Measurements from ENCODE around the gene PIK3CA.

PIK3CA gene

DNA sequence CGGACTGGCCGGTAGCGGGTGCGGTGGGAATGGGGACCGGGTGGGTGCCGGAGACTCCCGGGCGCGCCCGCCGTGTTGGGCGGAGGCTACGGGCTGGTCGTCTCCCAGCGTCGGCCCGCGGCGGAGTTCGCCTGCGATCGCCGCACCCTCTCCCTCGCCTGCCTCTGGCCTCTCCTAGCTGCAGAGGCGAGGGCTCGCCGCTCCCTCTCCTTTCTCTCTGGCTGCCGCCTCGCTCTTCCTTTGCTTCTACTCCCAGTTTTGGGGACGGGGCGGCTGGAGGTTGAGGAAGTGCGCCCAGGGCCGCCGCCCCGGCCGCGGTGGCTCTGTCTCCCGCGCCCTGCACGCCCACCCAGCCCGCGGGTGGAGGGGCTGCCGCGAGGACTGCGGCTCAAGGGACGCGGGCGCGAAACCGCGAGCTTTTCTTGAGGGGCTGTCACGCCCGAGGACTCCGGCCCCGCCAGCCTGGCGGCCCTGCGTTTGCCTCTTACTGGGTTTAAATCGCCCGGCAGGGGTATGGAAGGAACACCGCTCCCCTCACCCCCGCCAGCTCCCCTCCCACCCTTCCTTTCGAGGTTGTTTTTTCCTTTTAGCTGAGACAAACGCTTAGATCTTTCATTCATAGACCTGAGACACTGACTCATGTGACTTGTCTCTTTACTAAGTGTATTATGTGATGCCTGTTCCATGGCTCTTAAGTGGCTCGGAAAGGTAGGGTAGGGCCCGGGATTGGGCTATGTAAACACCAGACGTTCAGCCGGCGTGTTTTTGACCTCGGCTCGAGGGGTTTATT, 654 bp downstream of the PIK3CA start:
- TF ChIP-seq, protein P1, sequence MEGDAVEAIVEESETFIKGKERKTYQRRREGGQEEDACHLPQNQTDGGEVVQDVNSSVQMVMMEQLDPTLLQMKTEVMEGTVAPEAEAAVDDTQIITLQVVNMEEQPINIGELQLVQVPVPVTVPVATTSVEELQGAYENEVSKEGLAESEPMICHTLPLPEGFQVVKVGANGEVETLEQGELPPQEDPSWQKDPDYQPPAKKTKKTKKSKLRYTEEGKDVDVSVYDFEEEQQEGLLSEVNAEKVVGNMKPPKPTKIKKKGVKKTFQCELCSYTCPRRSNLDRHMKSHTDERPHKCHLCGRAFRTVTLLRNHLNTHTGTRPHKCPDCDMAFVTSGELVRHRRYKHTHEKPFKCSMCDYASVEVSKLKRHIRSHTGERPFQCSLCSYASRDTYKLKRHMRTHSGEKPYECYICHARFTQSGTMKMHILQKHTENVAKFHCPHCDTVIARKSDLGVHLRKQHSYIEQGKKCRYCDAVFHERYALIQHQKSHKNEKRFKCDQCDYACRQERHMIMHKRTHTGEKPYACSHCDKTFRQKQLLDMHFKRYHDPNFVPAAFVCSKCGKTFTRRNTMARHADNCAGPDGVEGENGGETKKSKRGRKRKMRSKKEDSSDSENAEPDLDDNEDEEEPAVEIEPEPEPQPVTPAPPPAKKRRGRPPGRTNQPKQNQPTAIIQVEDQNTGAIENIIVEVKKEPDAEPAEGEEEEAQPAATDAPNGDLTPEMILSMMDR (conservative IDR thresholded peaks at IDR 0.05) = no peak
- peak; percentile 77 for TF ChIP-seq ZFX (IDR thresholded peaks at IDR 0.05)
- H3K27ac ChIP-seq = peak overlapping the region; percentile 65

- no peak for TF ChIP-seq ZFX (IDR thresholded peaks at IDR 0.05)
Observed at GRCh38 chr3:179149406-179149867, 1.3 kb downstream of the PIK3CA start.

GRCh38 chr3:179149951-179150350, 1.8 kb downstream of the PIK3CA start:
- TF ChIP-seq ZFX (IDR thresholded peaks at IDR 0.05) = no peak
- TF ChIP-seq, protein P1 (conservative IDR thresholded peaks at IDR 0.05) = no peak
- H3K27ac ChIP-seq = no peak overlapping the region

More at GRCh38 chr3:179149406-179149867, 1.3 kb downstream of the PIK3CA start:
- peak overlapping the region; percentile 65; the same call in 1 of the 2 replicates for H3K27ac ChIP-seq

- H3K27ac ChIP-seq = no peak overlapping the region
- TF ChIP-seq ZFX (IDR thresholded peaks at IDR 0.05) = no peak
- TF ChIP-seq, protein P1 (conservative IDR thresholded peaks at IDR 0.05) = no peak
Observed at GRCh38 chr3:179150610-179151009, 2.5 kb downstream of the PIK3CA start.

GRCh38 chr3:179151474-179151873, 3.3 kb downstream of the PIK3CA start:
- H3K27ac ChIP-seq = no peak overlapping the region
- TF ChIP-seq ZFX (IDR thresholded peaks at IDR 0.05) = no peak
- TF ChIP-seq, protein P1 (conservative IDR thresholded peaks at IDR 0.05) = no peak

- H3K27ac ChIP-seq = no peak overlapping the region
- TF ChIP-seq, protein P1 (conservative IDR thresholded peaks at IDR 0.05) = no peak
- TF ChIP-seq ZFX (IDR thresholded peaks at IDR 0.05) = no peak
Observed at GRCh38 chr3:179156170-179156569, 8.0 kb downstream of the PIK3CA start.

DNA sequence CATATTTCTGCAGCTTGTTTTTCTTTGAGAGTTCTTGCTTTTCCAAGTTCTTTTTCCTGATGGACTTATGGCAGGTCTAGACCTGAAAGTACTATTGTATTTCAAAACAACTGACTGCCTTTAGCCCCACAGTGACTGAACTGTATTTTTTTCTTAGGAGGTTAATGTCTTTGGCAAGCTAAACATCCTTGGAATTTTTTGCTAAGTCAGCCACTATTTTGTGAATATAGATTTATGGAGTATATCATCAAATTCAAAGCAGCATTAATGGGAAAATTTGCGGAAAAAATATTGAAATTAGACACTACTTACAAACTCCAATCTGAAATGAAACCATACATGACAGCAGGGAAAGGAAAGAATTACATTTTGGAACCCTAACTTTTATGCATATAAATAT, 8.6 kb downstream of the PIK3CA start:
- TF ChIP-seq ZFX (IDR thresholded peaks at IDR 0.05) = no peak
- TF ChIP-seq, protein P1 (conservative IDR thresholded peaks at IDR 0.05) = no peak
- H3K27ac ChIP-seq = no peak overlapping the region

Measured in C4-2B (cell line).